Choroid plexus epithelial cell (primary cell): ENCODE data around the gene CYP46A1.

Experiments
- DNase-seq: peaks from one replicate; pipeline ENCODE4 v3.0.0-alpha.2; 2010; ENCODE audit warnings: low read depth
- H3K4me3 ChIP-seq: 2 replicates; pipeline ENCODE4 v1.5.1; 2011; ENCODE audit warnings: low read depth, mild to moderate bottlenecking, control low read depth, low read length, moderate library complexity
- CTCF ChIP-seq: conservative IDR thresholded peaks from 2 replicates; pipeline ENCODE4 v1.5.1; 2011; ENCODE audit warnings: low read depth, mild to moderate bottlenecking, control low read depth, inconsistent platforms, low read length, moderate library complexity

CYP46A1 gene

GRCh38 chr14:99702115-99702514, 18.0 kb downstream of the CYP46A1 start:
- no peak for TF ChIP-seq CTCF
- H3K4me3 ChIP-seq = no peak overlapping the region
- DNase-seq = no peak

GRCh38 chr14:99703381-99703780, 19.3 kb downstream of the CYP46A1 start:
- DNase-seq = no peak
- no peak for TF ChIP-seq CTCF
- no peak overlapping the region for H3K4me3 ChIP-seq

- TF ChIP-seq CTCF = no peak
- H3K4me3 ChIP-seq = no peak overlapping the region
- no peak for DNase-seq
Observed at GRCh38 chr14:99704037-99704436, 19.9 kb downstream of the CYP46A1 start.

- no peak for TF ChIP-seq CTCF
- H3K4me3 ChIP-seq = no peak overlapping the region
Observed at GRCh38 chr14:99706107-99706900, 22.2 kb downstream of the CYP46A1 start.

GRCh38 chr14:99707420-99707819, 23.3 kb downstream of the CYP46A1 start:
- no peak overlapping the region for H3K4me3 ChIP-seq
- no peak for DNase-seq
- no peak for TF ChIP-seq CTCF

More at GRCh38 chr14:99706107-99706900, 22.2 kb downstream of the CYP46A1 start:
- DNase-seq = no peak

- no peak for TF ChIP-seq CTCF
- DNase-seq = no peak
- H3K4me3 ChIP-seq = no peak overlapping the region
Observed at GRCh38 chr14:99707921-99708320, 23.8 kb downstream of the CYP46A1 start.

GRCh38 chr14:99708449-99708848, 24.4 kb downstream of the CYP46A1 start:
- DNase-seq = no peak
- H3K4me3 ChIP-seq = no peak overlapping the region
- TF ChIP-seq CTCF = no peak
